HL-60 (cell line): ENCODE data around the gene RSPO4.

Experiments used
- POLR2AphosphoS5 ChIP-seq: IDR thresholded peaks from 2 replicates; pipeline ENCODE4 v1.6.1; 2012; ENCODE audit warnings: low read depth
- TF ChIP-seq, protein P1 (sequence below): IDR thresholded peaks from one replicate; pipeline ENCODE4 v1.5.1; 2011; ENCODE audit warnings: low read length, control low read depth, inconsistent platforms; ENCODE audit not compliant: insufficient read depth
- TF ChIP-seq, protein P2 (sequence below): IDR thresholded peaks from 2 replicates; pipeline ENCODE4 v1.6.1; 2012; ENCODE audit warnings: low read depth; ENCODE audit not compliant: insufficient replicate concordance

DNA sequence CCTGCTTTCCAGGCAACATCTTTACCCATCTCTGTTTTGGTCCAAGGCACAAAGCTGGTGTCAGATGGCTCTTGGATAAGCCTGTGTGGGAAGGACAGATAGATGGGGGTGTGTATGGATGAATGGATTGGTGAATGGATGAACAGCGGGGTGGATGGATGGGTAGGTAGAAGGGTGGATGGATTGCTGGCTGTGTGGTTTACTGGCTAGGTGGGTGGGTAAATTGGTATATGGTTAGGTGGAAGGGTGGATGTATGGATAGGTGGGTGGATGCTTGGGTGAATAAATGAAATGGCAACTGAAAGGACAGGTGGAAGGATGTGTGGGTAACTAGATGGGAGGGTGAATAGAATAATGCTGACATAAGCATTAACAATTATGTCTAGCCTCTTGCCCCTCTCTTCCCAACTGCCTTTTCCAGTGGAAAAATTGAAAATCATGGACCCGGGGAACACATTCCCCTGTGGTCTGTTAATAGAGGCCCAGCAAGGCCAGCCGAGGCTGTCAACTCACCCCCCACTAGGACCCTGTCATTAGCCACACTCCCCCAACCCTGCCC is 43.8 kb upstream of the RSPO4 start:
- TF ChIP-seq, protein P1, sequence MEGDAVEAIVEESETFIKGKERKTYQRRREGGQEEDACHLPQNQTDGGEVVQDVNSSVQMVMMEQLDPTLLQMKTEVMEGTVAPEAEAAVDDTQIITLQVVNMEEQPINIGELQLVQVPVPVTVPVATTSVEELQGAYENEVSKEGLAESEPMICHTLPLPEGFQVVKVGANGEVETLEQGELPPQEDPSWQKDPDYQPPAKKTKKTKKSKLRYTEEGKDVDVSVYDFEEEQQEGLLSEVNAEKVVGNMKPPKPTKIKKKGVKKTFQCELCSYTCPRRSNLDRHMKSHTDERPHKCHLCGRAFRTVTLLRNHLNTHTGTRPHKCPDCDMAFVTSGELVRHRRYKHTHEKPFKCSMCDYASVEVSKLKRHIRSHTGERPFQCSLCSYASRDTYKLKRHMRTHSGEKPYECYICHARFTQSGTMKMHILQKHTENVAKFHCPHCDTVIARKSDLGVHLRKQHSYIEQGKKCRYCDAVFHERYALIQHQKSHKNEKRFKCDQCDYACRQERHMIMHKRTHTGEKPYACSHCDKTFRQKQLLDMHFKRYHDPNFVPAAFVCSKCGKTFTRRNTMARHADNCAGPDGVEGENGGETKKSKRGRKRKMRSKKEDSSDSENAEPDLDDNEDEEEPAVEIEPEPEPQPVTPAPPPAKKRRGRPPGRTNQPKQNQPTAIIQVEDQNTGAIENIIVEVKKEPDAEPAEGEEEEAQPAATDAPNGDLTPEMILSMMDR, result no peak
- TF ChIP-seq POLR2AphosphoS5, result no peak
- TF ChIP-seq, protein P2, sequence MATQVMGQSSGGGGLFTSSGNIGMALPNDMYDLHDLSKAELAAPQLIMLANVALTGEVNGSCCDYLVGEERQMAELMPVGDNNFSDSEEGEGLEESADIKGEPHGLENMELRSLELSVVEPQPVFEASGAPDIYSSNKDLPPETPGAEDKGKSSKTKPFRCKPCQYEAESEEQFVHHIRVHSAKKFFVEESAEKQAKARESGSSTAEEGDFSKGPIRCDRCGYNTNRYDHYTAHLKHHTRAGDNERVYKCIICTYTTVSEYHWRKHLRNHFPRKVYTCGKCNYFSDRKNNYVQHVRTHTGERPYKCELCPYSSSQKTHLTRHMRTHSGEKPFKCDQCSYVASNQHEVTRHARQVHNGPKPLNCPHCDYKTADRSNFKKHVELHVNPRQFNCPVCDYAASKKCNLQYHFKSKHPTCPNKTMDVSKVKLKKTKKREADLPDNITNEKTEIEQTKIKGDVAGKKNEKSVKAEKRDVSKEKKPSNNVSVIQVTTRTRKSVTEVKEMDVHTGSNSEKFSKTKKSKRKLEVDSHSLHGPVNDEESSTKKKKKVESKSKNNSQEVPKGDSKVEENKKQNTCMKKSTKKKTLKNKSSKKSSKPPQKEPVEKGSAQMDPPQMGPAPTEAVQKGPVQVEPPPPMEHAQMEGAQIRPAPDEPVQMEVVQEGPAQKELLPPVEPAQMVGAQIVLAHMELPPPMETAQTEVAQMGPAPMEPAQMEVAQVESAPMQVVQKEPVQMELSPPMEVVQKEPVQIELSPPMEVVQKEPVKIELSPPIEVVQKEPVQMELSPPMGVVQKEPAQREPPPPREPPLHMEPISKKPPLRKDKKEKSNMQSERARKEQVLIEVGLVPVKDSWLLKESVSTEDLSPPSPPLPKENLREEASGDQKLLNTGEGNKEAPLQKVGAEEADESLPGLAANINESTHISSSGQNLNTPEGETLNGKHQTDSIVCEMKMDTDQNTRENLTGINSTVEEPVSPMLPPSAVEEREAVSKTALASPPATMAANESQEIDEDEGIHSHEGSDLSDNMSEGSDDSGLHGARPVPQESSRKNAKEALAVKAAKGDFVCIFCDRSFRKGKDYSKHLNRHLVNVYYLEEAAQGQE, result no peak
